PC-9 (cell line): ENCODE measurements around the gene FBXO44.

ENCODE experiments used
- EZH2 ChIP-seq: fragments of 200-600 bp; sonication (generic); IDR thresholded peaks from 2 replicates; pipeline ENCODE4 v1.8.0; 2017; ENCODE audit warnings: antibody characterized with exemption, low read depth
- TF ChIP-seq, protein P1 (sequence below): fragments of 200-600 bp; sonication (generic); conservative IDR thresholded peaks from 2 replicates; pipeline ENCODE4 v1.6.1; 2017; ENCODE audit warnings: mixed run types, antibody characterized with exemption, mild to moderate bottlenecking, moderate library complexity

- TF ChIP-seq, protein P1, sequence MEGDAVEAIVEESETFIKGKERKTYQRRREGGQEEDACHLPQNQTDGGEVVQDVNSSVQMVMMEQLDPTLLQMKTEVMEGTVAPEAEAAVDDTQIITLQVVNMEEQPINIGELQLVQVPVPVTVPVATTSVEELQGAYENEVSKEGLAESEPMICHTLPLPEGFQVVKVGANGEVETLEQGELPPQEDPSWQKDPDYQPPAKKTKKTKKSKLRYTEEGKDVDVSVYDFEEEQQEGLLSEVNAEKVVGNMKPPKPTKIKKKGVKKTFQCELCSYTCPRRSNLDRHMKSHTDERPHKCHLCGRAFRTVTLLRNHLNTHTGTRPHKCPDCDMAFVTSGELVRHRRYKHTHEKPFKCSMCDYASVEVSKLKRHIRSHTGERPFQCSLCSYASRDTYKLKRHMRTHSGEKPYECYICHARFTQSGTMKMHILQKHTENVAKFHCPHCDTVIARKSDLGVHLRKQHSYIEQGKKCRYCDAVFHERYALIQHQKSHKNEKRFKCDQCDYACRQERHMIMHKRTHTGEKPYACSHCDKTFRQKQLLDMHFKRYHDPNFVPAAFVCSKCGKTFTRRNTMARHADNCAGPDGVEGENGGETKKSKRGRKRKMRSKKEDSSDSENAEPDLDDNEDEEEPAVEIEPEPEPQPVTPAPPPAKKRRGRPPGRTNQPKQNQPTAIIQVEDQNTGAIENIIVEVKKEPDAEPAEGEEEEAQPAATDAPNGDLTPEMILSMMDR, result no peak
- no peak for TF ChIP-seq EZH2
These were observed 28.1 kb downstream of the FBXO44 start for GRCh38 chr1:11682799-11683198.
